PC-3 (cell line): ENCODE data around the gene BMP2K. TPM values are rescaled to one million over a fixed set of nuclear protein-coding genes. Genes with fewer than 3 reads are reported as not detected.
A peak's percentile ranks its signal among the peaks of the same experiment; 100 is the strongest.

Source experiments
- ATAC-seq: fragments of 200-7000 bp; cut with Tn5 transposase; 2 replicates; pipeline ENCODE4 v1.9.1; 2020; ENCODE audit warnings: mild to moderate bottlenecking, moderate library complexity
- BruUV-seq: library from RNA; stranded (reverse); fragments of 400-500 nt; replicated peaks from 2 replicates; lab custom pipeline; 2021; lab: Mats Ljungman, UMichigan
- CTCF ChIA-PET: fragments of 300-600 bp; sonication (Branson Sonifier 250); formaldehyde crosslinking; loops from one replicate; lab custom pipeline; 2022; ENCODE audit warnings: antibody characterized with exemption; lab: Charles Lee
- POLR2A ChIA-PET: fragments of 300-600 bp; sonication (Branson Sonifier 250); formaldehyde crosslinking; loops from one replicate; lab custom pipeline; 2022; ENCODE audit warnings: antibody characterized with exemption; ENCODE audit not compliant: unreplicated experiment; lab: Charles Lee
- DNase-seq: peaks from one replicate; pipeline ENCODE4 v3.0.0-alpha.2; 2015
- H2AFZ ChIP-seq: fragments of 300-600 bp; sonication (generic); 2 replicates; pipeline ENCODE4 v1.6.0; 2016; ENCODE audit warnings: antibody characterized with exemption, low read length
- H3F3A ChIP-seq: fragments of 300-600 bp; sonication (generic); one replicate; pipeline ENCODE4 v1.6.0; 2017; ENCODE audit warnings: antibody characterized with exemption, low read length, control low read depth, mild to moderate bottlenecking; ENCODE audit not compliant: unreplicated experiment
- H3K27ac ChIP-seq: fragments of 300-600 bp; sonication (generic); 2 replicates; pipeline ENCODE4 v1.5.1; 2016; ENCODE audit warnings: mild to moderate bottlenecking, low read length
- H3K27me3 ChIP-seq: fragments of 300-600 bp; sonication (generic); 2 replicates; pipeline ENCODE4 v1.6.1; 2016; ENCODE audit warnings: low read length, mixed read lengths
- H3K36me3 ChIP-seq: fragments of 300-600 bp; sonication (generic); 2 replicates; pipeline ENCODE4 v1.6.1; 2016; ENCODE audit warnings: low read depth, mixed run types, low read length, mixed read lengths
- H3K4me1 ChIP-seq: fragments of 300-600 bp; sonication (generic); 2 replicates; pipeline ENCODE4 v1.5.1; 2016; ENCODE audit warnings: low read length; ENCODE audit not compliant: insufficient read depth
- H3K4me2 ChIP-seq: fragments of 300-600 bp; sonication (generic); 2 replicates; pipeline ENCODE4 v1.6.0; 2016; ENCODE audit warnings: low read length
- H3K4me3 ChIP-seq: fragments of 300-600 bp; sonication (generic); 2 replicates; pipeline ENCODE4 v1.5.1; 2016; ENCODE audit warnings: mild to moderate bottlenecking, low read length, mixed read lengths
- H3K79me2 ChIP-seq: fragments of 300-600 bp; sonication (generic); 2 replicates; pipeline ENCODE4 v1.6.1; 2017; ENCODE audit warnings: low read length, mixed read lengths
- H3K9ac ChIP-seq: fragments of 300-600 bp; sonication (generic); 2 replicates; pipeline ENCODE4 v1.6.0; 2016; ENCODE audit warnings: mild to moderate bottlenecking, low read length
- H3K9me2 ChIP-seq: fragments of 300-600 bp; sonication (generic); replicated peaks from 2 replicates; pipeline ENCODE4 v1.6.1; 2016; ENCODE audit warnings: mixed run types, low read length, mixed read lengths
- H3K9me3 ChIP-seq: fragments of 300-600 bp; sonication (generic); 2 replicates; pipeline ENCODE4 v1.6.1; 2016; ENCODE audit warnings: low read length, mixed read lengths
- H4K20me1 ChIP-seq: fragments of 300-600 bp; sonication (generic); 2 replicates; pipeline ENCODE4 v1.6.1; 2016; ENCODE audit warnings: low read length, mixed read lengths
- CTCF ChIP-seq: fragments of 300-600 bp; sonication (generic); conservative IDR thresholded peaks from 2 replicates; pipeline ENCODE4 v1.5.1; 2017; ENCODE audit warnings: antibody characterized with exemption, low read depth, mild to moderate bottlenecking, low read length
- EZH2 ChIP-seq: fragments of 300-600 bp; sonication (generic); IDR thresholded peaks from one replicate; pipeline ENCODE4 v1.6.1; 2017; ENCODE audit warnings: antibody characterized with exemption, mild to moderate bottlenecking, low read length; ENCODE audit not compliant: unreplicated experiment
- EZH2phosphoT487 ChIP-seq: fragments of 300-600 bp; sonication (generic); IDR thresholded peaks from 2 replicates; pipeline ENCODE4 v1.6.1; 2018; ENCODE audit warnings: mild to moderate bottlenecking, antibody characterized with exemption, low read length, borderline replicate concordance
- intact Hi-C: fragments of 100-400 bp; cut with micrococcal nuclease; formaldehyde crosslinking; loops from 2 replicates; pipeline ENCODE4 v1.9.0; 2023
- total RNA-seq: library from RNA; depleted of rRNA; stranded (reverse); fragments of >200 nt; gene quantifications from 2 replicates; pipeline ENCODE4 v1.2.3, GENCODE V29; 2014

BMP2K gene
- total RNA-seq, 1 experiment from 2014 or later: 24.5 TPM

- ChIA-PET POLR2A (no interaction called here), CTCF (no interaction called here)
- Histone ChIP-seq H3K27me3 (no peaks in the 10 kb centered on the region), H3F3A (no peaks in the 10 kb centered on the region), H3K36me3 (no peaks in the 10 kb centered on the region), H2AFZ (no peak overlapping the region), H3K4me3 (no peak overlapping the region), H3K9me3 (no peaks in the 10 kb centered on the region), H4K20me1 (no peaks in the 10 kb centered on the region), H3K79me2 (peaks cover 15% of the 10 kb centered on the region; the same call in 1 of the 2 replicates), H3K4me1 (peaks cover 8% of the 10 kb centered on the region), H3K4me2 (no peak overlapping the region), H3K9me2 (no peaks in the 10 kb centered on the region), H3K9ac (no peak overlapping the region), H3K27ac (no peak overlapping the region)
- BruUV-seq: no TSS peak
- DNase-seq (no peak), ATAC-seq (no peak)
- TF ChIP-seq EZH2phosphoT487: no peak
- no peak for TF ChIP-seq CTCF
- TF ChIP-seq EZH2: no peak
- intact Hi-C loops: no loop called here
Observed at GRCh38 chr4:78936989-78937388, 160.8 kb downstream of the BMP2K start.

- Histone ChIP-seq H2AFZ (no peak overlapping the region), H3F3A (no peaks in the 10 kb centered on the region), H3K27me3 (no peaks in the 10 kb centered on the region), H3K4me1 (peaks cover 8% of the 10 kb centered on the region), H3K9me2 (no peaks in the 10 kb centered on the region), H3K4me3 (peak overlapping the region; percentile 93; the same call in 1 of the 2 replicates), H3K9me3 (no peaks in the 10 kb centered on the region), H3K4me2 (peak overlapping the region; percentile 93), H3K27ac (no peak overlapping the region), H4K20me1 (no peaks in the 10 kb centered on the region), H3K36me3 (no peaks in the 10 kb centered on the region), H3K79me2 (peaks cover 15% of the 10 kb centered on the region; the same call in 1 of the 2 replicates), H3K9ac (0 out of 2 replicates have a peak overlapping the region, but pooled peaks have one; percentile 77)
- ATAC-seq (no peak), DNase-seq (peak; percentile 18)
- POLR2A ChIA-PET: no interaction called here
- intact Hi-C loops: no loop called here
- TF ChIP-seq EZH2: no peak
- no peak for TF ChIP-seq CTCF
- TF ChIP-seq EZH2phosphoT487: no peak
- CTCF ChIA-PET: no interaction called here
- no TSS peak for BruUV-seq
Observed at GRCh38 chr4:78937837-78938236, 161.7 kb downstream of the BMP2K start.

- no peak for DNase-seq
- Histone ChIP-seq H3K79me2 (peaks cover 15% of the 10 kb centered on the region; the same call in 1 of the 2 replicates), H2AFZ (peak overlapping the region; percentile 88), H3K27ac (no peak overlapping the region), H3K9ac (peak overlapping the region; percentile 77), H4K20me1 (no peaks in the 10 kb centered on the region), H3K9me2 (no peaks in the 10 kb centered on the region), H3K4me2 (peak overlapping the region; percentile 93), H3K9me3 (no peaks in the 10 kb centered on the region), H3K27me3 (no peaks in the 10 kb centered on the region), H3F3A (no peaks in the 10 kb centered on the region), H3K4me3 (peak overlapping the region; percentile 93), H3K4me1 (peaks cover 8% of the 10 kb centered on the region), H3K36me3 (no peaks in the 10 kb centered on the region)
- CTCF ChIA-PET: no interaction called here
- BruUV-seq: TSS peak; percentile 64
- POLR2A ChIA-PET: interaction anchor here (0.6 kb wide), 2 partner anchors 155 to 1159 kb away, joined by 3 to 5 read pairs; no protein-coding TSS in a partner anchor
- intact Hi-C loops: no loop called here
- no peak for TF ChIP-seq CTCF
- TF ChIP-seq EZH2phosphoT487: no peak
- no peak for TF ChIP-seq EZH2
- no peak; the same call in 1 of the 2 replicates for ATAC-seq
Observed at GRCh38 chr4:78938474-78938867, 162.3 kb downstream of the BMP2K start.
